CD4-positive, alpha-beta T cell (primary cell): Measurements from ENCODE around the gene PIGL. TPM values are rescaled to one million over a fixed set of nuclear protein-coding genes. Genes with fewer than 3 reads are reported as not detected.

Experiments used
- ATAC-seq: fragments of 200-7000 bp; cut with Tn5 transposase; one replicate; pipeline ENCODE4 v1.10.0; 2022; ENCODE audit warnings: mild to moderate bottlenecking; ENCODE audit not compliant: poor library complexity
- CTCF ChIA-PET: fragments of 350-600 bp; sonication (Branson Sonifier 250); formaldehyde crosslinking; loops from one replicate; lab custom pipeline; 2021; ENCODE audit warnings: antibody characterized with exemption, inconsistent platforms; lab: Charles Lee
- POLR2A ChIA-PET: fragments of 350-600 bp; sonication (Branson Sonifier 250); formaldehyde crosslinking; loops from one replicate; lab custom pipeline; 2021; ENCODE audit warnings: antibody characterized with exemption, inconsistent platforms; lab: Charles Lee
- DNase-seq, 14 experiments: peaks; one replicate each; pipeline ENCODE4 v3.0.0-alpha.2; 2013 to 2020; ENCODE audit warnings: mixed read lengths in 2 of 14
- H3K27ac ChIP-seq, 2 donors: one replicate each; pipeline versions ENCODE4 v1.5.1 to v1.7.0; 2013; ENCODE audit warnings: low read length in 2 of 2, low read depth in 1 of 2, mild to moderate bottlenecking in 1 of 2
- H3K27me3 ChIP-seq, 2 experiments: 1 replicate in 1 of 2; 2 replicates in 1 of 2; pipeline versions ENCODE4 v1.6.1 to v1.7.0; 2013; ENCODE audit warnings: low read length in 2 of 2, control low read depth in 1 of 2, mild to moderate bottlenecking in 1 of 2, moderate library complexity in 1 of 2; ENCODE audit not compliant: insufficient read depth in 2 of 2, control insufficient read depth in 1 of 2
- H3K36me3 ChIP-seq: one replicate; pipeline ENCODE4 v1.6.1; 2013; ENCODE audit warnings: low read length, control low read depth; ENCODE audit not compliant: insufficient read depth
- H3K4me1 ChIP-seq: one replicate; pipeline ENCODE4 v1.6.1; 2013; ENCODE audit warnings: low read length, control low read depth; ENCODE audit not compliant: insufficient read depth
- H3K4me3 ChIP-seq: one replicate; pipeline ENCODE4 v1.5.1; 2013; ENCODE audit warnings: mild to moderate bottlenecking, low read length, moderate library complexity
- H3K9me3 ChIP-seq, 2 experiments: 1 replicate in 1 of 2; 2 replicates in 1 of 2; pipeline versions ENCODE4 v1.6.1 to v1.7.0; 2013; ENCODE audit warnings: low read length in 2 of 2, mild to moderate bottlenecking in 2 of 2, control low read depth in 1 of 2, moderate library complexity in 1 of 2; ENCODE audit not compliant: control insufficient read depth in 1 of 2, insufficient read depth in 1 of 2
- H3K27ac Mint-ChIP-seq: one replicate; pipeline ENCODE4 v1.8.0; 2020; ENCODE audit warnings: mixed read lengths
- H3K27me3 Mint-ChIP-seq: one replicate; pipeline ENCODE4 v1.8.0; 2021; ENCODE audit warnings: mixed read lengths
- H3K36me3 Mint-ChIP-seq: one replicate; pipeline ENCODE4 v1.8.0; 2021; ENCODE audit warnings: low read depth, mixed read lengths
- H3K4me1 Mint-ChIP-seq: one replicate; pipeline ENCODE4 v1.8.0; 2021; ENCODE audit warnings: low read depth, mixed read lengths
- H3K4me3 Mint-ChIP-seq: one replicate; pipeline ENCODE4 v1.8.0; 2020; ENCODE audit warnings: mild to moderate bottlenecking, mixed read lengths
- H3K9me3 Mint-ChIP-seq: one replicate; pipeline ENCODE4 v1.8.0; 2020; ENCODE audit warnings: mixed read lengths
- intact Hi-C, 2 experiments: fragments of 100-400 bp; cut with DNase I in 1 of 2; cut with micrococcal nuclease in 1 of 2; formaldehyde crosslinking; loops; one replicate each; pipeline versions ENCODE4 v1.15.1 to v1.9.0; 2023 to 2025; cut with DNase I, micrococcal nuclease
- total RNA-seq, 174 experiments: library from RNA in 2 of 174; stranded (reverse) in 2 of 174; gene quantifications; one replicate each; pipeline ENCODE4 v1.2.3 and lab custom pipeline; 2021 to 2026
- TF ChIP-seq, protein P1 (sequence below): fragments of 200-600 bp; IDR thresholded peaks from one replicate; pipeline ENCODE4 v1.8.0; 2022; ENCODE audit warnings: antibody characterized with exemption, mild to moderate bottlenecking

Gene PIGL
- total RNA-seq, 2 experiments from 2014 or later, result 48.4 to 49.0 TPM

- H3K9me3 Mint-ChIP-seq, result no peaks in the 10 kb centered on the region
- H3K4me3 Mint-ChIP-seq, result peak overlapping the region; percentile 97
- ChIA-PET CTCF (interaction anchor here (0.9 to 1.4 kb wide), 2 partner anchors 12 to 25 kb away, joined by 3 to 4 read pairs; no protein-coding TSS in a partner anchor), POLR2A (interaction anchor here (1.0 to 2.5 kb wide), 5 partner anchors 12 to 184 kb away, joined by 4 to 26 read pairs (median 6); partner anchors contain the start of genes PIGL and UBB)
- Histone ChIP-seq H3K36me3 (peaks cover 11% of the 10 kb centered on the region), H3K4me1 (peaks cover 19% of the 10 kb centered on the region), H3K27me3 (no peaks in the 10 kb centered on the region), H3K27ac (no peak overlapping the region), H3K4me3 (peak overlapping the region; percentile 73), H3K9me3 (no peaks in the 10 kb centered on the region)
- H3K27ac Mint-ChIP-seq, result peak overlapping the region; percentile 72
- ATAC-seq (no peak), DNase-seq (no peak)
- H3K27me3 Mint-ChIP-seq, result no peaks in the 10 kb centered on the region
- H3K36me3 Mint-ChIP-seq, result peaks cover 30% of the 10 kb centered on the region
- H3K4me1 Mint-ChIP-seq, result peaks cover 17% of the 10 kb centered on the region
- intact Hi-C loops, result loop anchor here in 1 of 2 experiments (2.0 to 5.0 kb wide), 2 partner anchors 29 to 135 kb away; partner anchors contain the start of genes NCOR1, PIGL and UBB
- TF ChIP-seq, protein P1, sequence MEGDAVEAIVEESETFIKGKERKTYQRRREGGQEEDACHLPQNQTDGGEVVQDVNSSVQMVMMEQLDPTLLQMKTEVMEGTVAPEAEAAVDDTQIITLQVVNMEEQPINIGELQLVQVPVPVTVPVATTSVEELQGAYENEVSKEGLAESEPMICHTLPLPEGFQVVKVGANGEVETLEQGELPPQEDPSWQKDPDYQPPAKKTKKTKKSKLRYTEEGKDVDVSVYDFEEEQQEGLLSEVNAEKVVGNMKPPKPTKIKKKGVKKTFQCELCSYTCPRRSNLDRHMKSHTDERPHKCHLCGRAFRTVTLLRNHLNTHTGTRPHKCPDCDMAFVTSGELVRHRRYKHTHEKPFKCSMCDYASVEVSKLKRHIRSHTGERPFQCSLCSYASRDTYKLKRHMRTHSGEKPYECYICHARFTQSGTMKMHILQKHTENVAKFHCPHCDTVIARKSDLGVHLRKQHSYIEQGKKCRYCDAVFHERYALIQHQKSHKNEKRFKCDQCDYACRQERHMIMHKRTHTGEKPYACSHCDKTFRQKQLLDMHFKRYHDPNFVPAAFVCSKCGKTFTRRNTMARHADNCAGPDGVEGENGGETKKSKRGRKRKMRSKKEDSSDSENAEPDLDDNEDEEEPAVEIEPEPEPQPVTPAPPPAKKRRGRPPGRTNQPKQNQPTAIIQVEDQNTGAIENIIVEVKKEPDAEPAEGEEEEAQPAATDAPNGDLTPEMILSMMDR, result no peak
Measured at GRCh38 chr17:16351831-16352230, 134.8 kb downstream of the PIGL start.

DNA sequence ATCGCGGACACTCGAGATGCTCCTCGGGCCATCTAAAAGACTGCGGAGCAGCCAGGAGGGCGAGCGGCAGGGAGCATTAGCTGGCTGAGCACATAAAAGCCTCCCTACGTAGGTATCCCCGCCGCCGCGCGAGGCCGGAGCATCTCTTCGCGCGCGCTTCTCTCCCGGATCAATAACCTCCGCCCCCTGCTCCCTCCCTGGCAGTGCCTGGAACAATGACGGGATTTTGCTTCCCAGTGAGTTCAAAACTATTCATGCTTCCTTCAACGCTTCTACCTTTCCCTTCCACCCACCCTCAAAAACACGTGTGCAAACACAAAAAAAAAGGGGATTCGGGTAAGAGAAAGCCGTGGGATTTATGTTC, 135.3 kb downstream of the PIGL start:
- no peaks in the 10 kb centered on the region for H3K9me3 ChIP-seq
- ChIA-PET POLR2A (interaction anchor here (0.7 to 2.5 kb wide), 11 partner anchors 11 to 954 kb away, joined by 3 to 26 read pairs (median 5); partner anchors contain the start of genes PIGL and UBB), CTCF (interaction anchor here (1.2 to 3.7 kb wide), 4 partner anchors 11 to 67 kb away, joined by 4 to 26 read pairs (median 7); no protein-coding TSS in a partner anchor)
- Mint-ChIP-seq H3K9me3 (no peaks in the 10 kb centered on the region), H3K27me3 (no peaks in the 10 kb centered on the region), H3K4me1 (peaks cover 17% of the 10 kb centered on the region), H3K36me3 (peaks cover 25% of the 10 kb centered on the region), H3K27ac (peak overlapping the region; percentile 72), H3K4me3 (peak overlapping the region; percentile 97)
- intact Hi-C loops, result loop anchor here in 1 of 2 experiments (2.0 to 5.0 kb wide), 2 partner anchors 29 to 135 kb away; partner anchors contain the start of genes NCOR1, PIGL and UBB
- peaks cover 19% of the 10 kb centered on the region for H3K4me1 ChIP-seq
- TF ChIP-seq, protein P1, result no peak
- peak in 10 of 14 experiments; percentile 4 to 51 (median 15) for DNase-seq
- H3K4me3 ChIP-seq, result peak overlapping the region; percentile 73
- H3K27me3 ChIP-seq, result no peaks in the 10 kb centered on the region
- no peak for ATAC-seq
- no peak overlapping the region for H3K27ac ChIP-seq
- peaks cover 11% of the 10 kb centered on the region for H3K36me3 ChIP-seq

- peak in 11 of 14 experiments; percentile 3 to 54 (median 13) for DNase-seq
- no peak overlapping the region for H3K27ac ChIP-seq
- H3K4me3 ChIP-seq, result peak overlapping the region; percentile 73
- CTCF ChIA-PET, result interaction anchor here (0.7 to 3.7 kb wide), 8 partner anchors 11 to 169 kb away, joined by 3 to 26 read pairs (median 4); partner anchors contain the start of gene UBB
- H3K4me1 ChIP-seq, result peaks cover 19% of the 10 kb centered on the region
- no peaks in the 10 kb centered on the region for H3K27me3 ChIP-seq
- ATAC-seq, result peak; percentile 65
- POLR2A ChIA-PET, result interaction anchor here (0.7 to 2.5 kb wide), 13 partner anchors 11 to 953 kb away, joined by 3 to 26 read pairs (median 6); partner anchors contain the start of genes PIGL, TRPV2 and UBB
- no peaks in the 10 kb centered on the region for H3K9me3 Mint-ChIP-seq
- no peaks in the 10 kb centered on the region for H3K9me3 ChIP-seq
- peaks cover 11% of the 10 kb centered on the region for H3K36me3 ChIP-seq
- intact Hi-C loops, result loop anchor here in 1 of 2 experiments (2.0 to 5.0 kb wide), 2 partner anchors 28 to 135 kb away; partner anchors contain the start of genes NCOR1, PIGL and UBB
- H3K27ac Mint-ChIP-seq, result peak overlapping the region; percentile 72
- peak overlapping the region; percentile 97 for H3K4me3 Mint-ChIP-seq
- peaks cover 21% of the 10 kb centered on the region for H3K36me3 Mint-ChIP-seq
- TF ChIP-seq, protein P1, result no peak
- no peaks in the 10 kb centered on the region for H3K27me3 Mint-ChIP-seq
- H3K4me1 Mint-ChIP-seq, result peaks cover 17% of the 10 kb centered on the region
Measured at GRCh38 chr17:16352667-16353316, 135.8 kb downstream of the PIGL start.
